GM19452 (cell line): Measurements from ENCODE around the gene SPATA46.
"Not testable (repeated sequence)": the region's sequence is repeated elsewhere in the genome, so short reads cannot be mapped to it uniquely, and the experiment has no call there.

Experiments used
- ATAC-seq: cut with Tn5 transposase; IDR thresholded peaks from one replicate; pipeline ENCODE4 v1.9.1; 2021; ENCODE audit not compliant: unreplicated experiment

SPATA46 gene

GRCh38 chr1:162359523-162360236 lies 17.0 kb downstream of the SPATA46 start:
- ATAC-seq = no peak

GRCh38 chr1:162358928-162359327 lies 17.7 kb downstream of the SPATA46 start:
- no peak for ATAC-seq

- ATAC-seq = no peak
These were observed 18.9 kb downstream of the SPATA46 start for GRCh38 chr1:162357681-162358266.

GRCh38 chr1:162353702-162354101 lies 23.0 kb downstream of the SPATA46 start:
- ATAC-seq = no peak

- ATAC-seq = no peak
These were observed 23.6 kb downstream of the SPATA46 start for GRCh38 chr1:162353078-162353477.

GRCh38 chr1:162351874-162352273 lies 24.8 kb downstream of the SPATA46 start:
- ATAC-seq = not testable (repeated sequence)

- no peak for ATAC-seq
These were observed 25.3 kb downstream of the SPATA46 start for GRCh38 chr1:162351246-162351842.

GRCh38 chr1:162349635-162350330 lies 26.9 kb downstream of the SPATA46 start:
- ATAC-seq = no peak

GRCh38 chr1:162347281-162347680 lies 29.4 kb downstream of the SPATA46 start:
- no peak for ATAC-seq

GRCh38 chr1:162343470-162343869 lies 33.2 kb downstream of the SPATA46 start:
- no peak for ATAC-seq

GRCh38 chr1:162342452-162342983 lies 34.1 kb downstream of the SPATA46 start:
- ATAC-seq = no peak

GRCh38 chr1:162336621-162337285 lies 39.9 kb downstream of the SPATA46 start:
- ATAC-seq = no peak

GRCh38 chr1:162335126-162335525 lies 41.5 kb downstream of the SPATA46 start:
- no peak for ATAC-seq

- ATAC-seq = no peak
These were observed 42.7 kb downstream of the SPATA46 start for GRCh38 chr1:162333991-162334390.

GRCh38 chr1:162329826-162330225 lies 46.8 kb downstream of the SPATA46 start:
- no peak for ATAC-seq

GRCh38 chr1:162328512-162328911 lies 48.1 kb downstream of the SPATA46 start:
- ATAC-seq = no peak

- ATAC-seq = no peak
These were observed 48.9 kb downstream of the SPATA46 start for GRCh38 chr1:162327788-162328165.

- ATAC-seq = no peak
These were observed 49.4 kb downstream of the SPATA46 start for GRCh38 chr1:162327144-162327787.

- ATAC-seq = no peak
These were observed 50.1 kb downstream of the SPATA46 start for GRCh38 chr1:162326559-162326958.

- no peak for ATAC-seq
These were observed 52.3 kb downstream of the SPATA46 start for GRCh38 chr1:162324396-162324795.
